ENCODE measurements around the gene CTDNEP1.
A peak's percentile ranks its signal among the peaks of the same experiment; 100 is the strongest.

DNA sequence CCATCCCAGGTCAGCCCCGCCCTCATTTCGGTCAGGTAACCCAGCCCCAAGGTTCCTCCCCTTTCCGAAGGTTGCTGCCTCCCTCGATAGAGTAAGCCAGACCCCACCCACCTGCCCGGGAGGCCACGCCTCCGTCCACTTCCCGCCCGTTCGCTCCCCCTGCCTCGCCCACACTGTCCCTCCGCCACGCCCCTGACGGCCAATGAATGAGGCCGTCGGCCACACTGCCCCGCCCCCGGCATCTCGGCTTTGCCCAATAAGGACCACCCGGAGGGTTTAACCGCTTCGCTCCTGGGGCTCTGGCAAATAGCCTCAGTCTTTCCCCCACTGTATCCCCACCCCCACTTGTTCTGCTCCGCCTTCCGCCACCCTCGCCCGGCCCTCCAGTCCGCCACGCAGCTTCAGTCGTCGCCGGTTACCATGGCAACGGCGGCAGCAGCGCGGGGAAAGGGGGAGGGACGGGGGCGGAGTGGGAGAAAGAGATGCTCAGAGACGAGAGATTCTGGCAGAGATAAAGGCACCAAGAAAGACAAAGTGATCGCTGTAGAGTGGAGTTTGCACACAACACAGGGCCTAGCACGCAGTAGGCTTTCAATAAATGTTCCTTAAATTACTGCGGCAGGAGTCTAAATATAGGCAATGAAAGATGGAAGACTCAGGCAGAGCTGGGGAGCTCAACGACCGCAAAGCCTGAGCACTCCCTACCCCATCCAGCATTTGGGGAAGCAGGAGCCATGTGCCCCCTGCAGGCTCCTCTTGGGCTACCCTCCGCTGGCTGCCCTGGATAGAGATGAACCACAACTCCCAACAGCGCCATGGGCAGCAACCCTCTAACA is 37.0 kb downstream of the CTDNEP1 start:
- no peak for TF ChIP-seq POLR2A (IDR thresholded peaks at IDR 0.05)
- TF ChIP-seq, protein P1, sequence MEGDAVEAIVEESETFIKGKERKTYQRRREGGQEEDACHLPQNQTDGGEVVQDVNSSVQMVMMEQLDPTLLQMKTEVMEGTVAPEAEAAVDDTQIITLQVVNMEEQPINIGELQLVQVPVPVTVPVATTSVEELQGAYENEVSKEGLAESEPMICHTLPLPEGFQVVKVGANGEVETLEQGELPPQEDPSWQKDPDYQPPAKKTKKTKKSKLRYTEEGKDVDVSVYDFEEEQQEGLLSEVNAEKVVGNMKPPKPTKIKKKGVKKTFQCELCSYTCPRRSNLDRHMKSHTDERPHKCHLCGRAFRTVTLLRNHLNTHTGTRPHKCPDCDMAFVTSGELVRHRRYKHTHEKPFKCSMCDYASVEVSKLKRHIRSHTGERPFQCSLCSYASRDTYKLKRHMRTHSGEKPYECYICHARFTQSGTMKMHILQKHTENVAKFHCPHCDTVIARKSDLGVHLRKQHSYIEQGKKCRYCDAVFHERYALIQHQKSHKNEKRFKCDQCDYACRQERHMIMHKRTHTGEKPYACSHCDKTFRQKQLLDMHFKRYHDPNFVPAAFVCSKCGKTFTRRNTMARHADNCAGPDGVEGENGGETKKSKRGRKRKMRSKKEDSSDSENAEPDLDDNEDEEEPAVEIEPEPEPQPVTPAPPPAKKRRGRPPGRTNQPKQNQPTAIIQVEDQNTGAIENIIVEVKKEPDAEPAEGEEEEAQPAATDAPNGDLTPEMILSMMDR (IDR thresholded peaks at IDR 0.05), result peak; percentile 24 to 72 (median 48)
